ENCODE measurements around the gene MACIR. TPM values are rescaled to one million over a fixed set of nuclear protein-coding genes. Genes with fewer than 3 reads are reported as not detected.

MACIR gene
- total and polyA plus RNA-seq, 9 of the 15 experiments (the other 6 are each of a cell fraction or from before 2014, with no cell fraction given): 1.4 to 11.6 (median 9.4) TPM

DNA sequence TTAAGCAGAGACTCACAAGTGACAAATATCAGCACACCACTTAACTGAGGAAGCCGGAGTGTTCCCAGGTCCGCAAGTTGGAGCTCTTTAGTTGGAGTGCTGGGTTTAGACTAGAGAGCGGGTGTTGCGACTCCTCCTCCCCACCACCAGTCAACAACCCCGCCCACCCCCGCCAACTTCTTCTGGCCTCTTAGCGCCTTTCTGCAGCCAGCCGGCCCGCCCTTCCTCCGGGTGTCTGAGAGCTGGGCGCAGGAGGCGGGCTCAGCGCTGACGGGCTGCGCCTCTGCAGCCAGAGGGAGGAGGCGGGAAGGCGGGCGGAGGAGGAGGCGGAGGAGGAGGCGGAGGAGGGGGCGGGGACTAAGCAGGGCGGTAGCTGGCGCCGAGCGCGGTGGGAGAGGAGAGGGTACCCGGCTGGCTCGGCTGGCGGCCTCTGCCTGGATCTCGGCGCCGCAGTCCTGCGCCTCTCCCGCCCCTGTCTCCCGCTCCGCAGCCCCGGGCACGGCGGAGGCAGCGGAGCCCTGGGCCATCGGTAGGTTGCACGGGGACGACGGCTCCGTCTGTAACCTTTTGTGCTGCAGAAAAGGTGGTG is at the start of gene MACIR (continued):
- TF ChIP-seq, protein P1, sequence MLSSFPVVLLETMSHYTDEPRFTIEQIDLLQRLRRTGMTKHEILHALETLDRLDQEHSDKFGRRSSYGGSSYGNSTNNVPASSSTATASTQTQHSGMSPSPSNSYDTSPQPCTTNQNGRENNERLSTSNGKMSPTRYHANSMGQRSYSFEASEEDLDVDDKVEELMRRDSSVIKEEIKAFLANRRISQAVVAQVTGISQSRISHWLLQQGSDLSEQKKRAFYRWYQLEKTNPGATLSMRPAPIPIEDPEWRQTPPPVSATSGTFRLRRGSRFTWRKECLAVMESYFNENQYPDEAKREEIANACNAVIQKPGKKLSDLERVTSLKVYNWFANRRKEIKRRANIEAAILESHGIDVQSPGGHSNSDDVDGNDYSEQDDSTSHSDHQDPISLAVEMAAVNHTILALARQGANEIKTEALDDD (IDR thresholded peaks at IDR 0.05): peak; percentile 91
- TF ChIP-seq WHSC1 (IDR thresholded peaks at IDR 0.05; ENCODE audit: low read length) (no peak), CC2D1A (IDR thresholded peaks at IDR 0.05) (no peak), COPS2 (conservative IDR thresholded peaks at IDR 0.05) (no peak), GABPB1 (CRISPR knock-in tag; IDR thresholded peaks at IDR 0.05) (no peak), ZNF143 (CRISPR knock-in tag; IDR thresholded peaks at IDR 0.05) (no peak), MTF1 (CRISPR knock-in tag; IDR thresholded peaks at IDR 0.05; ENCODE audit: borderline replicate concordance) (no peak), EHMT2 (IDR thresholded peaks at IDR 0.05) (no peak), ZNF347 (CRISPR knock-in tag; IDR thresholded peaks at IDR 0.05; ENCODE audit: low read depth) (no peak), TCF7L2 (IDR thresholded peaks at IDR 0.05; ENCODE audit: low read depth, low read length) (no peak), MYC (IDR thresholded peaks at IDR 0.05; ENCODE audit: low read depth, low read length) (no peak), MYC (CRISPR knock-in tag; IDR thresholded peaks at IDR 0.05; ENCODE audit: borderline replicate concordance, low read depth) (peak; percentile 54; the same call in 1 of the 2 replicates), FUS (optimal IDR thresholded peaks at IDR 0.05; ENCODE audit: low read depth, low read length) (no peak), ZNF445 (CRISPR knock-in tag; IDR thresholded peaks at IDR 0.05; ENCODE audit: low read depth) (no peak), ESRRA (IDR thresholded peaks at IDR 0.05; ENCODE audit: borderline replicate concordance, low read depth) (no peak)
- TF ChIP-seq, protein P2, sequence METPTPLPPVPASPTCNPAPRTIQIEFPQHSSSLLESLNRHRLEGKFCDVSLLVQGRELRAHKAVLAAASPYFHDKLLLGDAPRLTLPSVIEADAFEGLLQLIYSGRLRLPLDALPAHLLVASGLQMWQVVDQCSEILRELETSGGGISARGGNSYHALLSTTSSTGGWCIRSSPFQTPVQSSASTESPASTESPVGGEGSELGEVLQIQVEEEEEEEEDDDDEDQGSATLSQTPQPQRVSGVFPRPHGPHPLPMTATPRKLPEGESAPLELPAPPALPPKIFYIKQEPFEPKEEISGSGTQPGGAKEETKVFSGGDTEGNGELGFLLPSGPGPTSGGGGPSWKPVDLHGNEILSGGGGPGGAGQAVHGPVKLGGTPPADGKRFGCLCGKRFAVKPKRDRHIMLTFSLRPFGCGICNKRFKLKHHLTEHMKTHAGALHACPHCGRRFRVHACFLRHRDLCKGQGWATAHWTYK (CRISPR knock-in tag; IDR thresholded peaks at IDR 0.05): no peak
- TF ChIP-seq, protein P3, sequence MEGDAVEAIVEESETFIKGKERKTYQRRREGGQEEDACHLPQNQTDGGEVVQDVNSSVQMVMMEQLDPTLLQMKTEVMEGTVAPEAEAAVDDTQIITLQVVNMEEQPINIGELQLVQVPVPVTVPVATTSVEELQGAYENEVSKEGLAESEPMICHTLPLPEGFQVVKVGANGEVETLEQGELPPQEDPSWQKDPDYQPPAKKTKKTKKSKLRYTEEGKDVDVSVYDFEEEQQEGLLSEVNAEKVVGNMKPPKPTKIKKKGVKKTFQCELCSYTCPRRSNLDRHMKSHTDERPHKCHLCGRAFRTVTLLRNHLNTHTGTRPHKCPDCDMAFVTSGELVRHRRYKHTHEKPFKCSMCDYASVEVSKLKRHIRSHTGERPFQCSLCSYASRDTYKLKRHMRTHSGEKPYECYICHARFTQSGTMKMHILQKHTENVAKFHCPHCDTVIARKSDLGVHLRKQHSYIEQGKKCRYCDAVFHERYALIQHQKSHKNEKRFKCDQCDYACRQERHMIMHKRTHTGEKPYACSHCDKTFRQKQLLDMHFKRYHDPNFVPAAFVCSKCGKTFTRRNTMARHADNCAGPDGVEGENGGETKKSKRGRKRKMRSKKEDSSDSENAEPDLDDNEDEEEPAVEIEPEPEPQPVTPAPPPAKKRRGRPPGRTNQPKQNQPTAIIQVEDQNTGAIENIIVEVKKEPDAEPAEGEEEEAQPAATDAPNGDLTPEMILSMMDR (IDR thresholded peaks at IDR 0.05 in 2 of 3, conservative IDR thresholded peaks at IDR 0.05 in 1 of 3; ENCODE audit: insufficient read depth in 2 of 3, low read depth in 1 of 3, low read length in 3 of 3): peak in 2 of 3 experiments; percentile 8 to 24; a peak in 2 of 6 replicates
- TF ChIP-seq, protein P4, sequence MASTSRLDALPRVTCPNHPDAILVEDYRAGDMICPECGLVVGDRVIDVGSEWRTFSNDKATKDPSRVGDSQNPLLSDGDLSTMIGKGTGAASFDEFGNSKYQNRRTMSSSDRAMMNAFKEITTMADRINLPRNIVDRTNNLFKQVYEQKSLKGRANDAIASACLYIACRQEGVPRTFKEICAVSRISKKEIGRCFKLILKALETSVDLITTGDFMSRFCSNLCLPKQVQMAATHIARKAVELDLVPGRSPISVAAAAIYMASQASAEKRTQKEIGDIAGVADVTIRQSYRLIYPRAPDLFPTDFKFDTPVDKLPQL (IDR thresholded peaks at IDR 0.05; ENCODE audit: extremely low read depth, insufficient read length): no peak
- TF ChIP-seq, protein P5, sequence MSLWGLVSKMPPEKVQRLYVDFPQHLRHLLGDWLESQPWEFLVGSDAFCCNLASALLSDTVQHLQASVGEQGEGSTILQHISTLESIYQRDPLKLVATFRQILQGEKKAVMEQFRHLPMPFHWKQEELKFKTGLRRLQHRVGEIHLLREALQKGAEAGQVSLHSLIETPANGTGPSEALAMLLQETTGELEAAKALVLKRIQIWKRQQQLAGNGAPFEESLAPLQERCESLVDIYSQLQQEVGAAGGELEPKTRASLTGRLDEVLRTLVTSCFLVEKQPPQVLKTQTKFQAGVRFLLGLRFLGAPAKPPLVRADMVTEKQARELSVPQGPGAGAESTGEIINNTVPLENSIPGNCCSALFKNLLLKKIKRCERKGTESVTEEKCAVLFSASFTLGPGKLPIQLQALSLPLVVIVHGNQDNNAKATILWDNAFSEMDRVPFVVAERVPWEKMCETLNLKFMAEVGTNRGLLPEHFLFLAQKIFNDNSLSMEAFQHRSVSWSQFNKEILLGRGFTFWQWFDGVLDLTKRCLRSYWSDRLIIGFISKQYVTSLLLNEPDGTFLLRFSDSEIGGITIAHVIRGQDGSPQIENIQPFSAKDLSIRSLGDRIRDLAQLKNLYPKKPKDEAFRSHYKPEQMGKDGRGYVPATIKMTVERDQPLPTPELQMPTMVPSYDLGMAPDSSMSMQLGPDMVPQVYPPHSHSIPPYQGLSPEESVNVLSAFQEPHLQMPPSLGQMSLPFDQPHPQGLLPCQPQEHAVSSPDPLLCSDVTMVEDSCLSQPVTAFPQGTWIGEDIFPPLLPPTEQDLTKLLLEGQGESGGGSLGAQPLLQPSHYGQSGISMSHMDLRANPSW (CRISPR knock-in tag; IDR thresholded peaks at IDR 0.05): no peak
